GM06990 (cell line): Measurements from ENCODE around the gene SRSF3.
"Not testable (repeated sequence)": the region's sequence is repeated elsewhere in the genome, so short reads cannot be mapped to it uniquely, and the experiment has no call there.

ENCODE experiments used
- DNase-seq: peaks from one replicate; pipeline ENCODE4 v3.0.0-alpha.2; 2011; ENCODE audit not compliant: insufficient read length; ENCODE audit errors: extremely low read depth
- H3K27me3 ChIP-seq: replicated peaks from 2 replicates; pipeline ENCODE4 v1.6.0; 2011; ENCODE audit warnings: low read length; ENCODE audit not compliant: control insufficient read depth, insufficient read depth
- H3K36me3 ChIP-seq: 2 replicates; pipeline ENCODE4 v1.5.1; 2011; ENCODE audit warnings: low read length; ENCODE audit not compliant: control insufficient read depth, insufficient read depth
- H3K4me3 ChIP-seq: replicated peaks from 2 replicates; pipeline ENCODE4 v1.5.1; 2011; ENCODE audit warnings: low read depth, mild to moderate bottlenecking, control low read depth, low read length
- CTCF ChIP-seq: IDR thresholded peaks from 2 replicates; pipeline ENCODE4 v1.5.1; 2011; ENCODE audit warnings: low read length, control low read depth, mild to moderate bottlenecking, inconsistent platforms; ENCODE audit not compliant: insufficient read depth, poor library complexity, severe bottlenecking

SRSF3 gene

GRCh38 chr6:36650848-36651478 is 56.8 kb downstream of the SRSF3 start:
- Histone ChIP-seq H3K27me3 (no peaks in the 10 kb centered on the region), H3K36me3 (no peaks in the 10 kb centered on the region), H3K4me3 (no peak overlapping the region)
- DNase-seq: peak; percentile 70
- TF ChIP-seq CTCF: no peak

- no peak for TF ChIP-seq CTCF
- H3K4me3 ChIP-seq: no peak overlapping the region
- DNase-seq: no peak
- no peaks in the 10 kb centered on the region for H3K36me3 ChIP-seq
- no peaks in the 10 kb centered on the region for H3K27me3 ChIP-seq
Observed at GRCh38 chr6:36651659-36652379, 57.7 kb downstream of the SRSF3 start.

GRCh38 chr6:36654469-36654868 is 60.3 kb downstream of the SRSF3 start:
- DNase-seq, H3K27me3 ChIP-seq, H3K4me3 ChIP-seq, H3K36me3 ChIP-seq: not testable (repeated sequence)
